Karpas-422 (cell line): Measurements from ENCODE around the gene SMAD3. TPM values are rescaled to one million over a fixed set of nuclear protein-coding genes. Genes with fewer than 3 reads are reported as not detected.
"Not testable (repeated sequence)": the region's sequence is repeated elsewhere in the genome, so short reads cannot be mapped to it uniquely, and the experiment has no call there.

Experiments used
- DNase-seq: peaks from one replicate; pipeline ENCODE4 v3.0.0-alpha.2; 2015
- H2AFZ ChIP-seq: fragments of 200-600 bp; sonication (generic); 2 replicates; pipeline ENCODE4 v1.6.1; 2014; ENCODE audit warnings: antibody characterized with exemption, low read length, mixed read lengths
- H3K27ac ChIP-seq: fragments of 200-600 bp; sonication (generic); 2 replicates; pipeline ENCODE4 v1.5.1; 2014; ENCODE audit warnings: mild to moderate bottlenecking, low read length, moderate library complexity
- H3K27me3 ChIP-seq: fragments of 200-600 bp; sonication (generic); 2 replicates; pipeline ENCODE4 v1.6.1; 2014; ENCODE audit warnings: low read length, mixed read lengths
- H3K36me3 ChIP-seq: fragments of 200-600 bp; sonication (generic); 2 replicates; pipeline ENCODE4 v1.6.1; 2014; ENCODE audit warnings: low read length, mixed read lengths; ENCODE audit not compliant: insufficient read depth
- H3K4me1 ChIP-seq: fragments of 200-600 bp; sonication (generic); 2 replicates; pipeline ENCODE4 v1.6.1; 2014; ENCODE audit warnings: mild to moderate bottlenecking, low read length, mixed read lengths
- H3K4me2 ChIP-seq: fragments of 200-600 bp; sonication (generic); 2 replicates; pipeline ENCODE4 v1.6.1; 2014; ENCODE audit warnings: low read length, low read depth, mild to moderate bottlenecking; ENCODE audit not compliant: poor library complexity, severe bottlenecking
- H3K4me3 ChIP-seq: fragments of 200-600 bp; sonication (generic); 2 replicates; pipeline ENCODE4 v1.5.1; 2014; ENCODE audit warnings: mild to moderate bottlenecking, antibody characterized with exemption, low read length, mixed read lengths
- H3K79me2 ChIP-seq: fragments of 200-600 bp; sonication (generic); 2 replicates; pipeline ENCODE4 v1.6.1; 2014; ENCODE audit warnings: mild to moderate bottlenecking, low read length, mixed read lengths
- H3K9ac ChIP-seq: fragments of 200-600 bp; sonication (generic); 2 replicates; pipeline ENCODE4 v1.6.0; 2014; ENCODE audit warnings: low read length
- H3K9me2 ChIP-seq: fragments of 200-600 bp; sonication (generic), shearing (Covaris generic); replicated peaks from 2 replicates; pipeline ENCODE4 v1.6.0; 2014; ENCODE audit warnings: mild to moderate bottlenecking, low read length, moderate library complexity; ENCODE audit not compliant: insufficient read depth
- H3K9me3 ChIP-seq: fragments of 300-700, 200-600 bp; sonication (generic); 2 replicates; pipeline ENCODE4 v1.6.1; 2014; ENCODE audit warnings: low read length, mixed read lengths
- H4K20me1 ChIP-seq: fragments of 200-600 bp; sonication (generic); 2 replicates; pipeline ENCODE4 v1.6.1; 2014; ENCODE audit warnings: mild to moderate bottlenecking, antibody characterized with exemption, low read length, low read depth; ENCODE audit not compliant: insufficient read depth
- total RNA-seq: library from RNA; depleted of rRNA; stranded (reverse); fragments of >200 nt; shearing (Covaris generic); gene quantifications from 2 replicates; pipeline ENCODE4 v1.2.3, GENCODE V29; 2014; ENCODE audit warnings: low replicate concordance

Gene SMAD3
- total RNA-seq, 1 experiment from 2014 or later: 27.7 TPM

DNA sequence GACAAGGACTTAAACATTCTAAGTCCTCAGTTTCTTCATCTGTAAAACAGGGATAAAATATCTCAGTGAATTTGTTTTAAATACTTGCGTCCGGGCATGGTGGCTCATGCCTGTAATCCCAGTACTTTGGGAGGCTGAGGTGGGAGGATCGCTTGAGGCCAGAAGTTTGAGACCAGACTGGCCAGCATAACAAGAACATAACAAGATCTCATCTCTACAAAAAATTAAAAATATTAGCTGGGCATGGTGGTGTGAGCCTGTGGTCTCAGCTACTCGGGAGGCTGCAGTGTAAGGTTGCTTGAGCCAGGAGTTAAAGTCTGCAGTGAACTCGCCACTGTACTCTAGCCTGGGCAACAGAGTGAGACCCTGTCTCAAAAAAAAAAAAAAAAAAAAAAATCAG lies 57.4 kb downstream of the SMAD3 start:
- not testable (repeated sequence) for DNase-seq, H2AFZ ChIP-seq, H3K9ac ChIP-seq, H3K9me2 ChIP-seq, H3K27me3 ChIP-seq, H3K9me3 ChIP-seq, H3K79me2 ChIP-seq, H3K4me2 ChIP-seq, H3K4me3 ChIP-seq, H3K4me1 ChIP-seq, H3K27ac ChIP-seq, H3K36me3 ChIP-seq
- H4K20me1 ChIP-seq: peaks cover 67% of the 10 kb centered on the region

DNA sequence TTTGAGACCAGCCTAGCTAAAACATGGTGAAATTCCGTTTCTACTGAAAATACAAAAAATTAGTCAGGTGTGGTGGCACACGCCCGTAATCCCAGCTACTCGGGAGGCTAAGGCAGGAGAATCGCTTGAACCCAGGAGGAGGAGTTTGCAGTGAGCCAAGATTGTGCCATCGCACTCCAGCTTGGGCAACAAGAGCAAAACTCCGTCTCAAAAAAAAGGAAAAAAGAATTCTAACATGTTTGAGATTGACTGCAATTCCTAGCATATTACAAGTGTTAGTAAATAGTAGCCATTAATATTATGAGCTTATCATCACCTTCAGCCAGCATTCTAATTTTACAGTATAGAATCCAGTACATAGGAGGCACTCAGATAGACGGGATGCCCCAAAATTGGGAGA lies 57.9 kb downstream of the SMAD3 start:
- DNase-seq, H3K9me2 ChIP-seq, H3K4me3 ChIP-seq, H3K79me2 ChIP-seq, H3K27me3 ChIP-seq, H3K27ac ChIP-seq, H3K4me2 ChIP-seq, H3K36me3 ChIP-seq, H2AFZ ChIP-seq, H3K4me1 ChIP-seq, H3K9ac ChIP-seq, H3K9me3 ChIP-seq: not testable (repeated sequence)
- peaks cover 69% of the 10 kb centered on the region for H4K20me1 ChIP-seq

DNA sequence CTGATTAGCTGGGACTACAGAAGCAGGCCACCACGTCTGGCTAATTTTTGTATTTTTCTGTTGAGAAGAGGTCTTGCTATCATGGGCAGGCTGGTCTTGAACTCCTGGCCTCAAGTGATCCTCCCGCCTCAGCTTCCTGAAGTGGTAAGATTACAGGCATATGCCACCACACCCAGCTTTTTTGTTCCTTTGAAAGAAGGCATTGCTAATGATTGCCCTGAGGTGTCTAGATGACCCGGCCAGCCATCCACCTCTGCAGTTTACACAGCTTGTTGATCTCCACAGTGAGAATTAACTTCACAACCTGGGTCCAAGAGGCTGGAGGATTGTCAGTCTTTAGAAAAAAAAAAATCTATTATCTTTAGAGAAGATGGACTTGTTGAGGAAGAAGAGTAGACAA lies 58.7 kb downstream of the SMAD3 start:
- no peaks in the 10 kb centered on the region; the same call in 1 of the 2 replicates for H3K27me3 ChIP-seq
- H4K20me1 ChIP-seq: peaks cover 60% of the 10 kb centered on the region
- H2AFZ ChIP-seq: no peak overlapping the region
- H3K9me2 ChIP-seq: no peaks in the 10 kb centered on the region
- no peak for DNase-seq
- no peaks in the 10 kb centered on the region for H3K36me3 ChIP-seq
- H3K9me3 ChIP-seq: no peaks in the 10 kb centered on the region
- peaks cover 8% of the 10 kb centered on the region for H3K4me1 ChIP-seq
- no peak overlapping the region for H3K4me3 ChIP-seq
- no peaks in the 10 kb centered on the region for H3K79me2 ChIP-seq
- H3K27ac ChIP-seq: no peak overlapping the region
- H3K9ac ChIP-seq: no peak overlapping the region
- no peak overlapping the region for H3K4me2 ChIP-seq

DNA sequence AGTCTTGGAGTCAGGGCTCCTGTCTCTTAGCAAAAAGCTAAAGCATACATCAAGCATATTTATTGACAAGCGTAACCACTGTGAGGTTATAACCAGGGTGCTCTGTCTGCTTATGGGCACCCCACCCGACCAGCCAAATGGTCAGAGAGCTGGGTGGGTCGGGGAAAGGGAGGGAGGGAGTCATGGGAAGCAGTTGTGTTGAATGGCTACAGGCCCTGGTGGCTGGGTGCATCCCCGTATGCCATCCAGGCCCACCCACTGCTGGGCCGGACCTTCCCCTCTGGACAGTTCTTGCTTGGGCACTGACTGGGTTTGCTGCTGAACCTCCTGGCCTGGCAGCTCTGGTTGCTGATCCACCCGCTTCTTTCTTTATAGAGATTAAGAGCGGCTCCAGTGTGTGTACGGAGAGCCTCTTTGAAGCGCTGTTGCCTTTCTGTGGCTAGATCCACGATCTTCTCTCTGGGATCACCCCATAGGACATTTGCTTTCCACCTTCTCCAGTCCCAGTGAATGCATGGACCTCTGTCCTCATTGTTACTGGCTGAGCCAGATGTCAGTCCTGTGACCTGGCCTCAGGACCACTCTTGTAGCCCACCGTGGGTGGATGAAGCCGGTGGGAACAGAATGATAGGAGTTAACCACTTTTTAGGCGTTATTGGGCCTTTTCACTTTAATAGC lies 59.6 kb downstream of the SMAD3 start:
- Histone ChIP-seq H3K4me2 (no peak overlapping the region), H3K27ac (no peak overlapping the region), H3K9ac (no peak overlapping the region), H3K27me3 (no peaks in the 10 kb centered on the region; the same call in 1 of the 2 replicates), H3K4me1 (peaks cover 8% of the 10 kb centered on the region), H4K20me1 (peaks cover 54% of the 10 kb centered on the region), H3K36me3 (no peaks in the 10 kb centered on the region), H3K9me2 (no peaks in the 10 kb centered on the region), H3K9me3 (no peaks in the 10 kb centered on the region), H2AFZ (no peak overlapping the region), H3K79me2 (no peaks in the 10 kb centered on the region), H3K4me3 (no peak overlapping the region)
- no peak for DNase-seq

DNA sequence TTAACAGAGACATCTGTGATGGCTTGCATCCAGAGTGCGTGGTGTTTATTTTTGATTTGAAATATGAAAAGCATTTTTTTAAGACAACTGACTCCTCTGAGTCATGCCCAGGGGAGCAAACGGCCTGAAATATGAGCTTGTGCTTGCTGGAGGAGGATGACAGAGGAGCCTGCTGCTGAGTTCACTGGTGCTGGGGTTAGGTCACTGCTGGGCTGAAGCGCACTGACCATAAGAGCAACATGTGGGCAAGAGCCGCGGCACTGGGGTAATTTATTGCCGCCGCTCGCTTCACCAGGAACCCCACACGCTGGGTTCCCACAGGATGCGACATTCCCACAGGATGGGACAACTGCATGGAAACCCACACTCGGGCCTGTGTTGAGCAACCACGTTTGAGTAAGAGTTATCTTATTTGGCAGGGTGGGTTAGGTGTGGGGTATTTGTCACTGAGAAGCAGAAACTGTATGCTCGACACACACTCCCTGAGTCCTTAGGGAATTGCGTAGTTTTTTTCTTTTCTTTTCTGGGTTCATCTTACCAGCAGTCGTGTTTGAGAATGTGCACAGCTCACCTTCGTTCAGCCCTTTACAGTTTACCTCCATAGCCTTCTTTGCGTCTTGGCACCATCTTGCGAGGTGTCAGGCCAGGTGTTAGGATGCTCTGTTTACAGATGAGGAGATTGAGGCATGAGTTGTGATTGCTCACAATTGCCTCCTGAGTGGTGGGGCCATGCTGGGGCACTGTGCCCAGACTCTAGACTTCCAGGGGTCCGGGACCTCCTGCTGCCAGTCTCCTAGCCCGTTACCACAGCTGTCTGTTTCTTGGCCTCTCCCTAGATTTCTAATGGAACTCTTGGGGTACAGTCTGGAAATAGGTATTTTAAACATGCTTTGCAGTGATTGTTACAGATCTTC lies 60.4 kb downstream of the SMAD3 start:
- H4K20me1 ChIP-seq: peaks cover 53% of the 10 kb centered on the region
- no peak overlapping the region for H3K27ac ChIP-seq
- no peak overlapping the region for H3K9ac ChIP-seq
- H3K4me1 ChIP-seq: peaks cover 8% of the 10 kb centered on the region
- DNase-seq: no peak
- H3K27me3 ChIP-seq: no peaks in the 10 kb centered on the region; the same call in 1 of the 2 replicates
- no peak overlapping the region for H2AFZ ChIP-seq
- no peaks in the 10 kb centered on the region for H3K79me2 ChIP-seq
- H3K9me2 ChIP-seq: no peaks in the 10 kb centered on the region
- H3K36me3 ChIP-seq: no peaks in the 10 kb centered on the region
- H3K9me3 ChIP-seq: no peaks in the 10 kb centered on the region
- H3K4me3 ChIP-seq: no peak overlapping the region
- H3K4me2 ChIP-seq: no peak overlapping the region

DNA sequence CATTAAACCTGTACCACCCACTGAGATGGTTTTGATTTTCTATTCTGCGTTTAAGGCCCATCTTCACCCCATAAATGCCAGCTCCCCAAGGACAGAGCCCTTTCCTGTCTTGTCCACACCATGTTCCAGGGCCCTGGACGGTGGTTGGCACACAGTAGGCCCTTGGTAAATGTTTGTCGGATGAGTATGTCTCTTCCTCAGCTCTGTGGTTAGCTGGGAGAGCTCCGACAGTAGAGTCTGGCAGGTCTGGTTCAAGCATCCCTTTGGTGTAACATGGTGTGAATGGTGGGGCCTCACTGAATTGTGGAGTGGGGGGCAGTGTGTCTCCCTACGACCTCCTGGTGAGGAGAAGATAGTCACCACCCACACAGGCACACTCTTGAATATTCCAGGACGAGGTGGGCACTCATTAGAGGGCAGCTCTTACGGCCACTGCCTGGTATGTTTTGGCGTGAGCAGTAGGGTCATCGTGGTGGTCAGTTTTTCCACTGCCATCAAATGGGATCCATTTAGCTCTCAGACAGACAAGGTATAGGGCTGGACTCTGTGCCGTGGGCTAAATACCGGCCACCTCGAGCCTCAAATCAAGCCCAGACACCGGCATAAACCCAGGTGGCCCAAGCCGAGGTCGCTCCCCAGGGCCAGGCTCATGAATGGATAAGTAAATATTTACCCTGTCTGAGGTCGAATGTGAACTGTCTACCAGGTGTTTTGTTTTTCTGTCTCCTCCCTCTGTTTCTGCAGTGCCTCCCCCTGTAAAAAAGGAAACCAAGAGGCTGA lies 61.3 kb downstream of the SMAD3 start:
- Histone ChIP-seq H3K27me3 (no peaks in the 10 kb centered on the region; the same call in 1 of the 2 replicates), H3K9me2 (no peaks in the 10 kb centered on the region), H3K4me3 (no peak overlapping the region), H2AFZ (no peak overlapping the region), H3K27ac (no peak overlapping the region), H3K79me2 (no peaks in the 10 kb centered on the region), H3K4me2 (no peak overlapping the region), H4K20me1 (peaks cover 51% of the 10 kb centered on the region; the same call in 1 of the 2 replicates), H3K9me3 (no peaks in the 10 kb centered on the region), H3K9ac (no peak overlapping the region), H3K4me1 (peaks cover 8% of the 10 kb centered on the region), H3K36me3 (no peaks in the 10 kb centered on the region)
- DNase-seq: no peak

DNA sequence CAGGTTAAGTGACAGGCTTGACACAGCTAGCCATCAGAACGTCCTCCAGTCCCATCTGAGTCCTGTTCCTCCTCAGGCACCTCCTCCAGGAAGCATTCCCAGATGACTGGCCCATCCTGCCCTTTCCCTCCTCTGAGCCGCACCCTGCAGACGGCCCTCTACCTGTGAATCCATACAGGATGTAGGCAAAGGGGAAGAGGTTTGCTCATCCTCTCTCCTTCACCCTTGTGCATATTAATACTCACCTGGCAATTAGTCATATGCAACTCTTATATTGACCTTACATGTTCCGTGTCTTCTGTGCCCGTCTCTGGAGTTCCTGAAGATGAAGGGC lies 61.9 kb downstream of the SMAD3 start:
- no peak overlapping the region for H3K27ac ChIP-seq
- H3K4me3 ChIP-seq: no peak overlapping the region
- H3K9ac ChIP-seq: no peak overlapping the region
- H3K9me3 ChIP-seq: no peaks in the 10 kb centered on the region
- peaks cover 53% of the 10 kb centered on the region; the same call in 1 of the 2 replicates for H4K20me1 ChIP-seq
- H3K9me2 ChIP-seq: no peaks in the 10 kb centered on the region
- no peak overlapping the region for H3K4me2 ChIP-seq
- DNase-seq: no peak
- H3K36me3 ChIP-seq: no peaks in the 10 kb centered on the region
- H2AFZ ChIP-seq: no peak overlapping the region
- peaks cover 8% of the 10 kb centered on the region for H3K4me1 ChIP-seq
- no peaks in the 10 kb centered on the region; the same call in 1 of the 2 replicates for H3K27me3 ChIP-seq
- H3K79me2 ChIP-seq: no peaks in the 10 kb centered on the region

DNA sequence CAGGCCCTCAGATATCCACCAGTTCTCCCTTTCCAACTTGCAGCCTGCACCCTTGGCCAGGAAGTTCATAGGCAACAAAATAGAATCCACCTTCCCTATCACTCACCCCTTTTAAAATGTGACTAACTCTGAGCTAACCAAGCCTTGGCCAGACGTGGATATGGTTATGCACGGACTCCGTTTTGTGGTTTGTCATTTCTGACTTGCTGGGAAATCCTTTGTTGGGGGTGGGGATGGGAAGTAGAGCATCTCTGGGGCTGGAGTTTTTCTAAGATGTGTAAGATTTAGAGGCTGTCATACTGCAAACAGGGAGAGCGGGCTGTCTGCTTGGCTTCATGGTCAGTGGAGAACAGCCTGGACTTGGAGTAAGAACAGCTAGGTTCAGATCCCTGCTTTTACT lies 62.6 kb downstream of the SMAD3 start:
- Histone ChIP-seq H4K20me1 (peaks cover 56% of the 10 kb centered on the region; the same call in 1 of the 2 replicates), H3K4me3 (no peak overlapping the region), H3K36me3 (no peaks in the 10 kb centered on the region), H3K9ac (no peak overlapping the region), H3K27me3 (no peaks in the 10 kb centered on the region), H3K79me2 (no peaks in the 10 kb centered on the region), H3K4me2 (no peak overlapping the region), H3K4me1 (peaks cover 8% of the 10 kb centered on the region), H3K27ac (no peak overlapping the region), H2AFZ (no peak overlapping the region), H3K9me3 (no peaks in the 10 kb centered on the region), H3K9me2 (no peaks in the 10 kb centered on the region)
- no peak for DNase-seq
